Measurements from ENCODE around the gene MMEL1. TPM values are rescaled to one million over a fixed set of nuclear protein-coding genes. Genes with fewer than 3 reads are reported as not detected.

Gene MMEL1
- polyA plus RNA-seq, 1 donor from 2014 or later: 5.2 TPM

GRCh38 chr1:2641381-2642130 is 8.7 kb upstream of the MMEL1 start:
- Histone ChIP-seq H3K27me3 (ENCODE audit: insufficient read depth, low read depth, low read length) (no peaks in the 10 kb centered on the region), H3K27ac (ENCODE audit: low read length) (no peak overlapping the region), H3K4me2 (ENCODE audit: low read length) (peak overlapping the region; percentile 87), H3K9me2 (ENCODE audit: insufficient read depth, low read length) (no peaks in the 10 kb centered on the region), H3K36me3 (ENCODE audit: insufficient read depth, low read length) (no peaks in the 10 kb centered on the region), H3K9me3 (ENCODE audit: low read length) (no peaks in the 10 kb centered on the region), H4K20me1 (ENCODE audit: insufficient read depth) (no peaks in the 10 kb centered on the region), H3F3A (ENCODE audit: insufficient read depth, low read length, poor library complexity, severe bottlenecking) (no peaks in the 10 kb centered on the region), H2AFZ (ENCODE audit: low read depth, low read length) (no peak overlapping the region), H3K9ac (ENCODE audit: low read length) (peak overlapping the region; percentile 91), H3K4me3 (ENCODE audit: low read length) (peak overlapping the region; percentile 97), H3K79me2 (replicated peaks; ENCODE audit: insufficient read depth, low read length) (peaks cover 9% of the 10 kb centered on the region)
- TF ChIP-seq TAF1 (IDR thresholded peaks at IDR 0.05; ENCODE audit: low read depth) (no peak), EZH2 (IDR thresholded peaks at IDR 0.05; ENCODE audit: borderline replicate concordance, insufficient read depth, low read length, poor library complexity, severe bottlenecking) (no peak), RAD21 (conservative IDR thresholded peaks at IDR 0.05) (no peak), EP300 (conservative IDR thresholded peaks at IDR 0.05; ENCODE audit: poor library complexity, severe bottlenecking) (no peak), POLR2AphosphoS5 (IDR thresholded peaks at IDR 0.05) (no peak)
- TF ChIP-seq, protein P1, sequence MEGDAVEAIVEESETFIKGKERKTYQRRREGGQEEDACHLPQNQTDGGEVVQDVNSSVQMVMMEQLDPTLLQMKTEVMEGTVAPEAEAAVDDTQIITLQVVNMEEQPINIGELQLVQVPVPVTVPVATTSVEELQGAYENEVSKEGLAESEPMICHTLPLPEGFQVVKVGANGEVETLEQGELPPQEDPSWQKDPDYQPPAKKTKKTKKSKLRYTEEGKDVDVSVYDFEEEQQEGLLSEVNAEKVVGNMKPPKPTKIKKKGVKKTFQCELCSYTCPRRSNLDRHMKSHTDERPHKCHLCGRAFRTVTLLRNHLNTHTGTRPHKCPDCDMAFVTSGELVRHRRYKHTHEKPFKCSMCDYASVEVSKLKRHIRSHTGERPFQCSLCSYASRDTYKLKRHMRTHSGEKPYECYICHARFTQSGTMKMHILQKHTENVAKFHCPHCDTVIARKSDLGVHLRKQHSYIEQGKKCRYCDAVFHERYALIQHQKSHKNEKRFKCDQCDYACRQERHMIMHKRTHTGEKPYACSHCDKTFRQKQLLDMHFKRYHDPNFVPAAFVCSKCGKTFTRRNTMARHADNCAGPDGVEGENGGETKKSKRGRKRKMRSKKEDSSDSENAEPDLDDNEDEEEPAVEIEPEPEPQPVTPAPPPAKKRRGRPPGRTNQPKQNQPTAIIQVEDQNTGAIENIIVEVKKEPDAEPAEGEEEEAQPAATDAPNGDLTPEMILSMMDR (IDR thresholded peaks at IDR 0.05; ENCODE audit: poor library complexity, severe bottlenecking): no peak
- TF ChIP-seq, protein P2, sequence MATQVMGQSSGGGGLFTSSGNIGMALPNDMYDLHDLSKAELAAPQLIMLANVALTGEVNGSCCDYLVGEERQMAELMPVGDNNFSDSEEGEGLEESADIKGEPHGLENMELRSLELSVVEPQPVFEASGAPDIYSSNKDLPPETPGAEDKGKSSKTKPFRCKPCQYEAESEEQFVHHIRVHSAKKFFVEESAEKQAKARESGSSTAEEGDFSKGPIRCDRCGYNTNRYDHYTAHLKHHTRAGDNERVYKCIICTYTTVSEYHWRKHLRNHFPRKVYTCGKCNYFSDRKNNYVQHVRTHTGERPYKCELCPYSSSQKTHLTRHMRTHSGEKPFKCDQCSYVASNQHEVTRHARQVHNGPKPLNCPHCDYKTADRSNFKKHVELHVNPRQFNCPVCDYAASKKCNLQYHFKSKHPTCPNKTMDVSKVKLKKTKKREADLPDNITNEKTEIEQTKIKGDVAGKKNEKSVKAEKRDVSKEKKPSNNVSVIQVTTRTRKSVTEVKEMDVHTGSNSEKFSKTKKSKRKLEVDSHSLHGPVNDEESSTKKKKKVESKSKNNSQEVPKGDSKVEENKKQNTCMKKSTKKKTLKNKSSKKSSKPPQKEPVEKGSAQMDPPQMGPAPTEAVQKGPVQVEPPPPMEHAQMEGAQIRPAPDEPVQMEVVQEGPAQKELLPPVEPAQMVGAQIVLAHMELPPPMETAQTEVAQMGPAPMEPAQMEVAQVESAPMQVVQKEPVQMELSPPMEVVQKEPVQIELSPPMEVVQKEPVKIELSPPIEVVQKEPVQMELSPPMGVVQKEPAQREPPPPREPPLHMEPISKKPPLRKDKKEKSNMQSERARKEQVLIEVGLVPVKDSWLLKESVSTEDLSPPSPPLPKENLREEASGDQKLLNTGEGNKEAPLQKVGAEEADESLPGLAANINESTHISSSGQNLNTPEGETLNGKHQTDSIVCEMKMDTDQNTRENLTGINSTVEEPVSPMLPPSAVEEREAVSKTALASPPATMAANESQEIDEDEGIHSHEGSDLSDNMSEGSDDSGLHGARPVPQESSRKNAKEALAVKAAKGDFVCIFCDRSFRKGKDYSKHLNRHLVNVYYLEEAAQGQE (IDR thresholded peaks at IDR 0.05; ENCODE audit: borderline replicate concordance): no peak

- H4K20me1 ChIP-seq (ENCODE audit: insufficient read depth): no peaks in the 10 kb centered on the region
- no peak overlapping the region for H3K9ac ChIP-seq (ENCODE audit: low read length)
- no peaks in the 10 kb centered on the region for H3K36me3 ChIP-seq (ENCODE audit: insufficient read depth, low read length)
- no peak overlapping the region for H3K4me2 ChIP-seq (ENCODE audit: low read length)
- H3K27ac ChIP-seq (ENCODE audit: low read length): no peak overlapping the region
- H3K27me3 ChIP-seq (ENCODE audit: insufficient read depth, low read depth, low read length): no peaks in the 10 kb centered on the region
- no peak overlapping the region for H3K4me3 ChIP-seq (ENCODE audit: low read length)
- H3K9me2 ChIP-seq (ENCODE audit: insufficient read depth, low read length): no peaks in the 10 kb centered on the region
- peaks cover 9% of the 10 kb centered on the region for H3K79me2 ChIP-seq (replicated peaks; ENCODE audit: insufficient read depth, low read length)
- no peaks in the 10 kb centered on the region for H3K9me3 ChIP-seq (ENCODE audit: low read length)
- no peaks in the 10 kb centered on the region for H3F3A ChIP-seq (ENCODE audit: insufficient read depth, low read length, poor library complexity, severe bottlenecking)
- no peak overlapping the region for H2AFZ ChIP-seq (ENCODE audit: low read depth, low read length)
- TF ChIP-seq RAD21 (conservative IDR thresholded peaks at IDR 0.05): no peak
- no peak for TF ChIP-seq TAF1 (IDR thresholded peaks at IDR 0.05; ENCODE audit: low read depth)
- no peak for TF ChIP-seq MXI1 (conservative IDR thresholded peaks at IDR 0.05; ENCODE audit: poor library complexity, severe bottlenecking)
- TF ChIP-seq, protein P2 (IDR thresholded peaks at IDR 0.05; ENCODE audit: borderline replicate concordance): no peak
- TF ChIP-seq EP300 (conservative IDR thresholded peaks at IDR 0.05; ENCODE audit: poor library complexity, severe bottlenecking): no peak
- TF ChIP-seq, protein P1 (IDR thresholded peaks at IDR 0.05; ENCODE audit: poor library complexity, severe bottlenecking): no peak
- no peak for TF ChIP-seq SMC3 (conservative IDR thresholded peaks at IDR 0.05; ENCODE audit: poor library complexity)
These were observed 7.8 kb upstream of the MMEL1 start for GRCh38 chr1:2640626-2641025.
